Measurements from ENCODE around the gene ELOVL7.

The ELOVL7 gene

DNA sequence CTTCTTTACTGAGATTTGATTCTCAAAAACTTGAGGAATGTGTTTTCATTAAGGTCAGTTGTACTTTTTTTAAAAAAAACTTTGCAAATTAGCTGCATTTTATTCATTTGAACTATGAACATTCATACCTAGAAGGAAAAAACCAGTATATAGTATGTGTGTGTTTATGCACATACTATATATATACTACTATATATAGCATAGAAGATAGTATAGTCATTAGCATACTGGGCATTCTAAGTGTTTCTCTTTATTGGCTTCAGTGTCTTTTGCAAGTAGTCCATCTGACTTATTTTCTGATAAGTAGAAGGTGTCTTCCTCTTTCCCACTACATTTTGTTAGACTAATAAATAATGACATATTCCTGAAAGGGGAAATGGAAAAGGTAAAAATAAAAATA lies 33.0 kb downstream of the ELOVL7 start:
- no peak overlapping the region for H3K4me3 ChIP-seq (replicated peaks; ENCODE audit: low read depth, low read length)
- TF ChIP-seq, protein P1, sequence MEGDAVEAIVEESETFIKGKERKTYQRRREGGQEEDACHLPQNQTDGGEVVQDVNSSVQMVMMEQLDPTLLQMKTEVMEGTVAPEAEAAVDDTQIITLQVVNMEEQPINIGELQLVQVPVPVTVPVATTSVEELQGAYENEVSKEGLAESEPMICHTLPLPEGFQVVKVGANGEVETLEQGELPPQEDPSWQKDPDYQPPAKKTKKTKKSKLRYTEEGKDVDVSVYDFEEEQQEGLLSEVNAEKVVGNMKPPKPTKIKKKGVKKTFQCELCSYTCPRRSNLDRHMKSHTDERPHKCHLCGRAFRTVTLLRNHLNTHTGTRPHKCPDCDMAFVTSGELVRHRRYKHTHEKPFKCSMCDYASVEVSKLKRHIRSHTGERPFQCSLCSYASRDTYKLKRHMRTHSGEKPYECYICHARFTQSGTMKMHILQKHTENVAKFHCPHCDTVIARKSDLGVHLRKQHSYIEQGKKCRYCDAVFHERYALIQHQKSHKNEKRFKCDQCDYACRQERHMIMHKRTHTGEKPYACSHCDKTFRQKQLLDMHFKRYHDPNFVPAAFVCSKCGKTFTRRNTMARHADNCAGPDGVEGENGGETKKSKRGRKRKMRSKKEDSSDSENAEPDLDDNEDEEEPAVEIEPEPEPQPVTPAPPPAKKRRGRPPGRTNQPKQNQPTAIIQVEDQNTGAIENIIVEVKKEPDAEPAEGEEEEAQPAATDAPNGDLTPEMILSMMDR (IDR thresholded peaks at IDR 0.05; ENCODE audit: low read depth, low read length, missing control alignments) = no peak

DNA sequence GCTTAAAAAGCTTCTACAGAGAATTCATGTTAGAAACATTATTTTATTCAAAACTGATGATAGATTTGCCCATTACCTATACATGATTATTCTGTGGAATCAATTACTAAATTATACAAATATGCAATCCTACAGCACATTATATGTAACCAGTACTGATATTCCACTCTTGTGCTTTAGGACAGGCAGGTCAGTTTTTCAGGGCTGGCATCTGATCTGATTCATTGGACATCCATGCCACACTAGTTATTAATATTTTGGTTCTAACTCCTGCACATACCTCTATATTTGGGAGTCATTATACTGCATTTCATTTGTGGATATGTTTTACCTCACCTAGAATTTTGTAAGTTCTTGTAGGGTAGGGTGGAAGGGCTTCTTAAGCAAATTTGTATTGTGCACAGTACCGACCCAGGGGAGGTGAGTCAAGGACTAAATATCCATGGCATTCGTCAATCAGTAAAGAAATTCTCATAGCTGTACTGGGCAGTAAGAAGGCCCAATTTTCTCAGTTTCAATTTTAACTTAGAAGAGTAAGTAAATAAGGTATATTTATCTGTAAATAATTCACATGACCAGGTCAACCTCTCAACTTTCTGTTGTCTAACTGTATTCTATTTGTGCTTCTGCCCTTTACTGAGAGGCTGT lies 33.5 kb downstream of the ELOVL7 start:
- H3K4me3 ChIP-seq (replicated peaks; ENCODE audit: low read depth, low read length) = no peak overlapping the region
- no peak for DNase-seq (ENCODE audit: extremely low read depth, low read depth)
- TF ChIP-seq, protein P1 (IDR thresholded peaks at IDR 0.05; ENCODE audit: low read depth, low read length, missing control alignments) = no peak

More for the DNA sequence above, 33.0 kb downstream of the ELOVL7 start:
- no peak for DNase-seq (ENCODE audit: extremely low read depth, low read depth)

DNA sequence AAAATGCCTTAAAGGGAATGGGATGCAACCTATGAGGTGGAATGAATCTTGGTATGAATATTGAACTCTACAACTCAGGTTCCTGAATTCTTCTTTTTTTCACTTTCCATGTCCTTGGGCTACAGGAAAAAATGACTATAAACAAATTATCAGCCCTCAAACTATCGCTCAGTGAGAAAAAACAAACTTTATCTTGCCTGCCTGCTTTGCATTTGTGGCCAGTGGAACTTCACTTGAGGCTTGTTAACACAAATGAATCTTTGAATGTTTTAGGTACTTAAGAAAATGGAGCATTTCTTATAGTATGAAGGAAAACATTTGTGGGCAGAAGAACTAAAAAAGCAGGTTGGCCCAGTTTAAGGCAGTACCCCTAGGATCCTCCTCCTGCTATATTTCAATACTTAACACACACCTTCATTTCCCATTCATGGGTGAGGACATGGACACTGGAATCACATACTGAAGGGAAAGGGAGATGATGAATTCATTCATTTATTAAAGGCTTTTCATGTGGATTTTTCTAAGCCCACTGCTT lies 34.1 kb downstream of the ELOVL7 start:
- DNase-seq (ENCODE audit: extremely low read depth, low read depth) = no peak
- no peak overlapping the region for H3K4me3 ChIP-seq (replicated peaks; ENCODE audit: low read depth, low read length)
- TF ChIP-seq, protein P1 (IDR thresholded peaks at IDR 0.05; ENCODE audit: low read depth, low read length, missing control alignments) = no peak

DNA sequence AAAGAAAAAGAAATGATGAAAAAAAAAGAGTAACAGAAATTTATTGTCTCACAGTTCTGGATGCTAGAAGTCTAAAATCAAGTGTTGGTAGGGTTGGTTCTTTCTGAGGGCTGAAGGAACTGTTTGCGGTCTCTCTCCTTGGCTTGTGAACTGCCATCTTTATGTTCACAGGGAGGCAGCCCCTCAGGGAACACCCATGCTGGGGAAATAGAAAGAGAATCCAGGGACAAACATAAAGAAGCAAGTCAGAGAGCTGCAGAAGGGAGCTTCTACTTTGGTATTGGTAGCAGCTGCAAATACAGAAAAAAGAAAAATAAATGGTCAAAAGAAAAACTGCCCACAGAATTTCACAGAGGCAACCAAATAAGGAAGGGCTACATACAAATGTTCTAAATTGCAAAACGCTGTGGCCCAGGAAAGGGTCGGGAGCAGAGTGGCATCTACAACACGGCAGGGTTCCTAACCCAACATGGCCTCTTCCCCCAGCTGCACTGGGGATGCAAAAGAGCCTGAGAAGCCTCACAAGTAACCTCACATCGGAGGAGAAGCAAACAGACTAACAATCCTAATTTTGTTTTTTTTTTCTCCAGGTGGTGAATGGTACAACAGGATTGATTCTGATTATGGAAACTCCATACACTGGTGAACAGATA lies 37.4 kb downstream of the ELOVL7 start:
- TF ChIP-seq, protein P1 (IDR thresholded peaks at IDR 0.05; ENCODE audit: low read depth, low read length, missing control alignments) = no peak
- DNase-seq (ENCODE audit: extremely low read depth, low read depth) = no peak
- H3K4me3 ChIP-seq (replicated peaks; ENCODE audit: low read depth, low read length) = no peak overlapping the region

DNA sequence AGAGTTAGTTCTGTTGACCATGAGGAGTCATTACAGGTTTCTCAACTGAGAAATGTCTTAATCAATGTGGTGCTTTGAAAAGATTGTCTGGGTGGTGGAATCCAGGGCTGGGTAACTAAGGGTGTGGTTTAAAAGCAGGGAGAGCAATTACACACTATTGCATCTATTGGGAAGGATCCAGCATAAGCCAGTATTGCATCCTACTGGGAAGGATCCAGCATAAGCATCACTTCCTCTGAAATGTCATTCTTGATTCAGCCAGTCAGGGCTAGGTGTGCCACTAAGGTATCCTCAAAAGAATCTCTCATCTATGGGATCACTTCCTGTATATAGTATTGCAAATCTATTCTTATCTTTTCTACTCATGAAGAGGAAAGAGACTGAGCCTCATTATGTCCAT lies 38.6 kb downstream of the ELOVL7 start:
- DNase-seq (ENCODE audit: extremely low read depth, low read depth) = no peak
- TF ChIP-seq, protein P1 (IDR thresholded peaks at IDR 0.05; ENCODE audit: low read depth, low read length, missing control alignments) = no peak
- no peak overlapping the region for H3K4me3 ChIP-seq (replicated peaks; ENCODE audit: low read depth, low read length)

DNA sequence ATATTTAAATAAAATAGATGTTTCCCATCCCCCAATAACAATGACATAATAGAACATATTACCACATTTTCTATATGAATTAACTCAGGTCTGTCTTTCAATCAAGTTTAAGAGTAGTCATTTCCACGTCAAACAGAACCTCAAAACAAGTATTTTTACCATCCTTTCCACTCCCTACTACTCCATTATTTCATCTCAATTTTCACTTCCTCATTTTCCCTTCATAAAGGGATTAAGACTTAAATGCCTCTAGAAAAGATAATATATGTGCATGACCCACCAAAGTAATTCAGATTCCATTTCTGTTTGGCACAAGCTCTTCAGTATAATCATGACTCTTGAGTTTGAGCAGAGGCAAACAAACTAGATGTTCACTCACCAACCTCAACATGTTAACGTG lies 40.4 kb downstream of the ELOVL7 start:
- TF ChIP-seq, protein P1 (IDR thresholded peaks at IDR 0.05; ENCODE audit: low read depth, low read length, missing control alignments) = no peak
- no peak overlapping the region for H3K4me3 ChIP-seq (replicated peaks; ENCODE audit: low read depth, low read length)
- no peak for DNase-seq (ENCODE audit: extremely low read depth, low read depth)
